Measurements from ENCODE around the gene WDR20. TPM values are rescaled to one million over a fixed set of nuclear protein-coding genes. Genes with fewer than 3 reads are reported as not detected.

WDR20 gene
- total and polyA plus RNA-seq, 7 donors = 13.8 to 32.1 (median 21.0) TPM

DNA sequence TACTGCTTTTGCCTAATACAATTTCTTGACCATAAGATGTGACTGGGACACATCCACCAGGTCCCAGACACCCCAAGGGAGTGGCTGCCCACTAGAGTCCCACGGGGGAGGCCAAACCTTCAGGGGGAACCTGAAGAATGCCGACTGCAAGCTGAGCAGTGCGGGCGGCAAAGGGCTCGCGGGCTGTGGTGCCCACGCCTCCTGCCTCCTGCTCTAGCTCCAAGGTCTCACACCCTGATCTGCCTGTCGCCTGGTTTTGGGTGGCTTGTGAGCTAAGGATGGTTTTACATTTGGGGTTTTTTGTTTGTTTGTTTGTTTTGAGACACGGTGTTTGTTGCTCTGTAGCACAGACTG is 90.0 kb downstream of the WDR20 start:
- no peak overlapping the region for H3K4me3 ChIP-seq
- intact Hi-C loops (cut with DNase I) = no loop called here
- H3K36me3 ChIP-seq = peaks cover 0 to 38% (median under 1%) of the 10 kb centered on the region in 4 donors
- no peaks in the 10 kb centered on the region for H3K27me3 ChIP-seq
- H3K27ac ChIP-seq = no peak overlapping the region
- 94% methylated on average over 9 of the region's 9 CpGs for WGBS, 2 donors
- TF ChIP-seq EP300 (IDR thresholded peaks at IDR 0.05) (no peak), POLR2AphosphoS5 (IDR thresholded peaks at IDR 0.05) (no peak), POLR2A (IDR thresholded peaks at IDR 0.05) (no peak)
- TF ChIP-seq, protein P1, sequence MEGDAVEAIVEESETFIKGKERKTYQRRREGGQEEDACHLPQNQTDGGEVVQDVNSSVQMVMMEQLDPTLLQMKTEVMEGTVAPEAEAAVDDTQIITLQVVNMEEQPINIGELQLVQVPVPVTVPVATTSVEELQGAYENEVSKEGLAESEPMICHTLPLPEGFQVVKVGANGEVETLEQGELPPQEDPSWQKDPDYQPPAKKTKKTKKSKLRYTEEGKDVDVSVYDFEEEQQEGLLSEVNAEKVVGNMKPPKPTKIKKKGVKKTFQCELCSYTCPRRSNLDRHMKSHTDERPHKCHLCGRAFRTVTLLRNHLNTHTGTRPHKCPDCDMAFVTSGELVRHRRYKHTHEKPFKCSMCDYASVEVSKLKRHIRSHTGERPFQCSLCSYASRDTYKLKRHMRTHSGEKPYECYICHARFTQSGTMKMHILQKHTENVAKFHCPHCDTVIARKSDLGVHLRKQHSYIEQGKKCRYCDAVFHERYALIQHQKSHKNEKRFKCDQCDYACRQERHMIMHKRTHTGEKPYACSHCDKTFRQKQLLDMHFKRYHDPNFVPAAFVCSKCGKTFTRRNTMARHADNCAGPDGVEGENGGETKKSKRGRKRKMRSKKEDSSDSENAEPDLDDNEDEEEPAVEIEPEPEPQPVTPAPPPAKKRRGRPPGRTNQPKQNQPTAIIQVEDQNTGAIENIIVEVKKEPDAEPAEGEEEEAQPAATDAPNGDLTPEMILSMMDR (IDR thresholded peaks at IDR 0.05) = no peak
- H3K9me3 ChIP-seq = no peaks in the 10 kb centered on the region
- no peaks in the 10 kb centered on the region for H3K4me1 ChIP-seq
- no peak for DNase-seq

DNA sequence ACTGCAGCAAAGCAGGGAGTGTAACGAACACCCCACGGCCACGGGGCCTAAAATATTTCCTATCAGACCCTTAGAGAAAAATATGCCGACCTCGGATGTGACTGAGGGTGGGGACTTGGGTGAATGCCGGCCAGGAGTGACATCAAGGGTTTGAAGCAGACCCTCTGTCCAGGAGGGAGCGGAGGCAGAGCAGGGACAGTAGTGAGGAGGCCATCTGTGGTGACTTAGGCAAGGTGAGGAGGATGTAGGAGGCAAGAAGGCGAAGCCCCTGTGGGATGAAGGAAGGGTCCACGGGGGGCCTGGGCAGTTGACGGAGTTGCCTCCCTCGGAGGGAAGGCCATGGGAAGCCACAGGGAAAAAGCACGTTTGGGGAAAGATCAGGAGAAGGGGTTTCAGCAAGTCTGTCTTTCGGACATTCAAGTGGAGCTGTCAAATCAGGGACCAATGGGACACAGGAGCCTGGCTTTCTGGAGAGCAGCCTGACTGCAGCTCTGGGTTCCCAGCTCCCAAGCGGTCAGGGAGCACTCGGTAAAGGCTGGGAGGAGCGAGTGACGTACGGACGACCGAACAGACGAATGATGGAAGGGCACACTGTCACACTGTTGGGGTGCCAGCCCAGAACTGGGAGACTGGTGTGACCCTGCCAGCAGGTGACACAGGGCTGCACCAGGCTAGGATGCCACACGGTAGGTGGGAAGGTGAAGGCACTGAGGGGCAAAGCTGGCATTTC is 90.9 kb downstream of the WDR20 start:
- Histone ChIP-seq H3K9me3 (no peaks in the 10 kb centered on the region), H3K4me3 (no peak overlapping the region), H3K36me3 (peaks cover 0 to 38% (median 0%) of the 10 kb centered on the region in 4 donors), H3K27me3 (no peaks in the 10 kb centered on the region), H3K4me1 (peaks cover 0 to 8% (median 0%) of the 10 kb centered on the region in 4 donors), H3K27ac (no peak overlapping the region)
- intact Hi-C loops (cut with DNase I) = no loop called here
- 92 to 94% methylated on average over 22 of the region's 22 CpGs for WGBS, 2 donors
- DNase-seq = no peak
- no peak for TF ChIP-seq POLR2AphosphoS5 (IDR thresholded peaks at IDR 0.05)
- TF ChIP-seq POLR2A (IDR thresholded peaks at IDR 0.05) = no peak
- TF ChIP-seq, protein P1 (IDR thresholded peaks at IDR 0.05) = no peak
- no peak for TF ChIP-seq EP300 (IDR thresholded peaks at IDR 0.05)

DNA sequence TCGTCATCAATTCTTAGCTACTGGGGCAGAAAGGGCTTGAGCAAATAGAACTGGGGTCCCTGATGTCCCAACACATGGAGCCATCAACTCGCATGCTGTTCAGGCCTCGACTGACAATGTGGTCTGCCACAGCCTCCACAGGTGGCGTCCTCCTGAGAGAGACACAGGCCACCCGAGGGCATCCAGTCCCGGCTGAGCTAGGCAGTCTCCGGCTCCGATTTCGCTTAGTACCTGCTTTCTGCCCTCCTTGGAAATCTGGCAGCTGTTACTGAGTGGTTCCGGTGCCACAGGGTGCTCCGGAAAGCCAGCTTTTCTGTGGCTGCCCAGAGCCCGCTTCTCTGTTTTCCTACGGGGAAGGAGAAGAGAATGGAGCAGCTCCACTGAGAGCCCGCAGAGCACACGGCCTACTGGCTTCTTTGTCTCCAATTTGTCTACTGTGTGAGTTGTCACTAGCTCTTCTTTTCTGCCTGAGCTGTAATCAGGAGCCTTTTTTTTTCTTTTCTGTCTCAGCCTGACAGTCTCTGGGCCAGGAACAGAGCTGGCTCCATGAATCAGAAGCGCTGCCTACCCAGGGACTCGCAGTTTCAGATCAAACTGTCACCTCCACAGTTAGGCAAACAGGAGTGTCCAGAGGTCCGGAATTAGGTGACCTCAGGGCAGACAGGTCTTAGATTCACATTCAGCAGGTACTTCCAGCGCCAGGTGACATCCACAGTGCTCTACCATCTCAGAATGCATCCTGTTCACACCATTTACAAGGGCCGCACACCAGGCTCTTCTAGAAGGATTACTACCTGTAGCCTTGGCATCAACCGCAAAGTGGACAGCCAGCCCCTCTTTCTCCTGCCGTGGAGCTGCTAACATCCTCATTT is 92.0 kb downstream of the WDR20 start:
- Histone ChIP-seq H3K4me3 (no peak overlapping the region), H3K4me1 (peaks cover 0 to 9% (median 0%) of the 10 kb centered on the region in 4 donors), H3K36me3 (peaks cover 0 to 38% (median 0%) of the 10 kb centered on the region in 4 donors), H3K27me3 (no peaks in the 10 kb centered on the region), H3K9me3 (no peaks in the 10 kb centered on the region), H3K27ac (no peak overlapping the region)
- TF ChIP-seq POLR2A (IDR thresholded peaks at IDR 0.05) (no peak), POLR2AphosphoS5 (IDR thresholded peaks at IDR 0.05) (no peak), EP300 (IDR thresholded peaks at IDR 0.05) (no peak)
- TF ChIP-seq, protein P1 (IDR thresholded peaks at IDR 0.05) = no peak
- 92 to 93% methylated on average over 22 of the region's 22 CpGs for WGBS, 2 donors
- intact Hi-C loops (cut with DNase I) = no loop called here
- DNase-seq = peak; percentile 27

DNA sequence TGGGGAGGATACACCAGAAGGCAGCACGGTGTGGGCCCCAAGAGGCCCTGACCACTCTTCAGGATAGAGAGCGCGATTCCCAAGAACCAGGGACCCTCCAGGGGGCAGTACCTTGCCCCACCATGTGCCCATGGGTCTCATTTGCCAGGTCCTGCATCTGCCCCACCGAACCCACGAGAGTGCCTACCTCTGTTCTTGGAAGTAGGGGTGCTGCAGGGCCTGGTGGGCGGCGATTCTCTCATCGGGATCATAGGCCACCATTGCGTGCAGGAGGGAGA is 92.6 kb downstream of the WDR20 start:
- intact Hi-C loops (cut with DNase I) = no loop called here
- Histone ChIP-seq H3K4me1 (peaks cover 0 to 9% (median 0%) of the 10 kb centered on the region in 4 donors), H3K9me3 (no peaks in the 10 kb centered on the region), H3K36me3 (peaks cover 0 to 38% (median 0%) of the 10 kb centered on the region in 4 donors), H3K4me3 (no peak overlapping the region), H3K27ac (no peak overlapping the region), H3K27me3 (no peaks in the 10 kb centered on the region)
- TF ChIP-seq POLR2A (IDR thresholded peaks at IDR 0.05) (no peak), POLR2AphosphoS5 (IDR thresholded peaks at IDR 0.05) (no peak), EP300 (IDR thresholded peaks at IDR 0.05) (no peak)
- TF ChIP-seq, protein P1 (IDR thresholded peaks at IDR 0.05) = no peak
- peak; percentile 41 for DNase-seq
- WGBS, 2 donors = 93% methylated on average over 9 of the region's 9 CpGs

Measured in sigmoid colon (tissue), 7 donors.